Mononuclear cell (primary cell): ENCODE results near the gene KCTD15. TPM values are rescaled to one million over a fixed set of nuclear protein-coding genes. Genes with fewer than 3 reads are reported as not detected.
"Not testable (repeated sequence)": the region's sequence is repeated elsewhere in the genome, so short reads cannot be mapped to it uniquely, and the experiment has no call there.

Source experiments
- H3K27me3 ChIP-seq: 2 replicates; pipeline ENCODE4 v1.6.0; 2011; ENCODE audit warnings: low read length, control low read depth; ENCODE audit not compliant: insufficient read depth
- H3K4me1 ChIP-seq: 2 replicates; pipeline ENCODE4 v1.5.1; 2011; ENCODE audit warnings: mild to moderate bottlenecking, low read length, control low read depth; ENCODE audit not compliant: insufficient read depth
- H3K4me3 ChIP-seq: 2 replicates; pipeline ENCODE4 v1.5.1; 2011; ENCODE audit warnings: mild to moderate bottlenecking, low read length, moderate library complexity
- H3K9me3 ChIP-seq: 2 replicates; pipeline ENCODE4 v1.5.1; 2011; ENCODE audit warnings: low read depth, mild to moderate bottlenecking, control low read depth, low read length
- total RNA-seq: library from RNA; depleted of rRNA; stranded (reverse); fragments of >200 nt; gene quantifications from one replicate; pipeline ENCODE4 v1.2.3, GENCODE V29; 2012

KCTD15 gene
- total RNA-seq, 1 donor, result 10.3 TPM

DNA sequence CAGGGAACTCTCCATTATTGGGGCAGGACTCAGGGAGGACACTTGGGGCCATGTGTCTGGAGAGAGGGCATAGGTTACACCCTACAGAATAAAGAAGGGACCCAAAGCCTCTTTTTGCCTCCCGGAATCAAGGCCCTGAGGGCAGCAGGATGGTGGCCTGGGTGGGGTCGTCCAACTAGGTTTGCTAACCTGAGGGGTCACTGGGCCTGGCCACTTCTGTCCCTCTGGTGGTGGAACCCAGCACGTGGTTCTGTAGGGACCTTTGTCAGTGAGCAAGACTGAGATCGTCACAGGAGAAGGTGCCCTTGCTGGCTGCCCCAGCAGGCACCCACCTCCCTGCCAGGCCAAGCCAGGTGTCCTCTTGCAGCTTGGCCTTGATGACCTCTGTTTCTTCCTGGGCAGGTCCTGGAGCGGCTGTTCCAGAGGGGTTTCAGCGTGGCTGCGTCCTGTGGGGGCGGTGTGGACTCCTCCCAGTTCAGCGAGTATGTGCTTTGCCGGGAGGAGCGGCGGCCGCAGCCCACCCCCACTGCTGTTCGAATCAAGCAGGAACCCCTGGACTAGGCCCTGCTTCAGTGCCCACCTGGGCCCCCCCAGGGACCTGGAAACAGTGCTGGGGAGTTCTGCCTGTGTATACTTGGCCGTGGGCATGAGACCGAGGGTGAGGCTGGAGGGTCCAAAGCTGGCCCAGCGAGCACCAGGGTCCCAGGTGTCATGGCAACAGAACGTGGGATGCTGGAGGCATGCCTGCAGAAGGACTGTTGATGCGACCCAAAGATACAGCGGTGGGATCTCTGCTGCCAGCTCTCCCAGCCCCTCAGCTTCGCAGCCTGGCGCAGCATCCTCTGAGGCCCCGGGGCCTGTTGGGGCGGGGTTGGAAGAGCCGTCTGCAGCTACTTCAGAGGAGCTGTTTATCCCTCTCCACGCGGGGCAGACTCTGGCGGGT is 16.0 kb downstream of the KCTD15 start:
- Histone ChIP-seq H3K27me3 (no peaks in the 10 kb centered on the region), H3K9me3 (no peaks in the 10 kb centered on the region), H3K4me3 (no peak overlapping the region), H3K4me1 (peaks cover 22% of the 10 kb centered on the region)

DNA sequence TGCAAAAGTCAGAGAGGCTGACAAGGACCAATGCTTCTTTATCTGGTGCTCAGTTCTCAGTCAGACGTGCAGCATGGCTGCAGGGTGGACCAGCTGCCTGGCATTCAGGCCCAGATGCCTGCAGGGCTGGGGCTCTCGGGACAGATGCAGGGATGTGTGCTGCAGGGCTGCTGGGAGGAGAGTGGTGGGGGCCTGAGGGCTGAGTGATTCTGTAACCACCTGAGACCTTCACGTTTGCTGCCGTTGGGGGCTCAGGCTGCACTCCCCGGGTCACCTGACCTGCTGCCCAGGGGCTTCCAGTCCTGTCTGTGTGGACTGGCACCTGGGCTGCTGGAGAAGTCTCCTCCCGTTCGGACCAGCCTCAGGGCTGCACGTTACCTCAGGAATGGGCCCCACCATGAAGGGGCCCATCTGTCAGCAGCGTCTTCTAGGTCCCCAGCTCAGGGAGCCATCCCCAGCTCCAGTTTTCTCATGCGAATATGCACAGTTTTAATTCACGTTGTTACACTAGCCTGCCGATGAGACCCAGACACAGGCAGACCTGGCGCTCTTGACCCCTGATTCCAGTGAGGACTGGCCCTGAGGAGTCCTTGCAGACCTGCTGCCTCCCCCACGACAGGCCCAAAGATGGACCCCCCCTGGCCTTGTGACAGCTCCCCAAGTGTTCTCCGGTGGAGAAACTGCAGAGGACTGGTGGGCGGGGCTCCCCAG is 16.9 kb downstream of the KCTD15 start:
- H3K9me3 ChIP-seq, result no peaks in the 10 kb centered on the region
- no peaks in the 10 kb centered on the region for H3K27me3 ChIP-seq

DNA sequence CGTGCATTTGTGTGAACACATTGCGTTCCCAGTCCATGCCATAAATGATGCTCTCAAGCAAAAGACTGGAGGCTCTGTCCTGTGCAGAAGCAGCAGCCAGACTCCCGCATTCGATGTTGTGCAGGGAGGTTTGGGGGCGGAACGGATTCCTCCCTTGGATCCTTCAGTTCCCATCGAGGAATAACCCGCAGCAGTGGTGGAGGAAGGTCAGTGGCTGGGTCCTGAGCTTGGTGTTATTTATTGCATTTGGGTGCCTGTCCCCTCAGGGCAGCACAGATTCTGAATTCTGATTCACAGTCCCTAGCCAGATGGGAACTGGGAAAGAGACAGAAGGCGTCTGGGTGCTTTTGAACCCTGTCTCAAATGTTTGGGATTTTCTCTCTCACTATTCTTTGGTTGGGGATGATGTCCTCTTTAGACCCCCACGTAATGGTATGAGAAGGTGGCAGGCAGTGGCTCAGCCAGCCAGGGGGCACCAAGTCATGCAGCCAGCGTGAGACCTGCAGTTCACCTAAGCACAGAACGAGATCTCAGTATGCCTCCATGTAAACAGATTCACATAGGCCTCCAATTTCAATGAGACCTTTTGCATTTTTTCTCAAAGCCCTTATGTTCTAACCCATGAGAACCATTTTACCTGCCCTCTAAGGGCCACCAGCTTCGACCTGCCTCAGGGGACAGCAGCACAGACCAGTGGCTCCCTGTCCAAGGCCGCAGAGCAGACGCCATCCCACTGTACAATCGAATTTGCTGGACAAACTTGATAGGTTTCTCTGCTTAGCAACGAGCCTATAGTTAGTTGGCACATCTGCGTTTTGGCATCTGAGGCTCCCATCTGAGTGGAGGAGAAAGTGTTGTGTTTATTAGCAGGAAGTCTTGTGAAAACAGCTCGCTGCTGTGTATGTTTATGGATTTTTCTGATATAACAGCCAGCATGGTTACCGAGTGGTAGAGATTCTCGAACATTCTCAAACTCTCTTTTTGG is 17.8 kb downstream of the KCTD15 start:
- Histone ChIP-seq H3K4me3 (no peak overlapping the region), H3K27me3 (no peaks in the 10 kb centered on the region), H3K4me1 (peaks cover 40% of the 10 kb centered on the region), H3K9me3 (no peaks in the 10 kb centered on the region)

More for the DNA sequence above, 16.9 kb downstream of the KCTD15 start:
- Histone ChIP-seq H3K4me3 (no peak overlapping the region), H3K4me1 (peaks cover 30% of the 10 kb centered on the region)

DNA sequence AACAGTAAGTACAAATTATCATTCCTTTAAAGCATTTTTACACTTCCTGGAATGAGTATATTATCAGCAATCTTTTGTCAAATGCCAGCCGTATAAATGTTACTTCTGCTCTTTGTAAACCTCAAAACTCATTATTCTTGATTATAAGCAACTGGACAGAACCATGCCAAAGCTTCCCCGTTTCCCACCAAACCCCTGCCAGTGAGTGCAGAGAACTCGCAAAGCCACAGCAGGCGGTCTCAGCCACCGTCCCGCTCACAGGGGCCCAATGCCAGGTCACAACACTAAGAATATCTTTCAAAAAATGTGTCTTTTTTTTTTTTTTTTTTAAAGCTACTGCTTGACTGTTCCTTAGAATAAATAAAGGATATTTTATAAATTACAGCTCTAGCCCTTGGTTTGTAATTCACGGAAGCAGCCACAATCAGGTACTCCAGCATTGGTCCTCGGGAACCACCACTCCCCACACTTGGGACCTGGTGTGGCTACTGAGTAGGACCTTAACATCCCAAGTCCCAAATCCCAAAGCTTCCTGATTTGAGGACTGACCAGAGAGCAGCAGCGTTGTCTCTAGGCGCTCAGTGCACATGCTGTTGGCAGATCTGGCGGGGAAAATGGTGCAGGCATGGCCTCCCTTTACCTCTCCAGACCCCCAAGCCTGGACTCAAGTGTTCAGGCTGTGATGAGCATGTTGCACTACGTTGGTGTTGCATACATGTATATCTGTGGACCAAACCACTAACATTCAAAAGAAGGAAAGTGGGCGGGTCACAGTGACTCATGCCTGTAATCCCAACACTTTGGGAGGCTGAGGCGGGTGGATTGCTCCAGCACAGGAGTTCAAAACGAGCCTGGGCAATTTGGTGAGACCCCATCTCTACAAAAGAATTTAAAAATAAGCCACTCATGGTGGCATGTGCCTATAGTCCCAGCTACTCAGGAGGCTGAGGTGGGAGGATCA is 19.0 kb downstream of the KCTD15 start:
- no peaks in the 10 kb centered on the region for H3K27me3 ChIP-seq
- H3K4me1 ChIP-seq, result peaks cover 52% of the 10 kb centered on the region
- no peaks in the 10 kb centered on the region for H3K9me3 ChIP-seq
- H3K4me3 ChIP-seq, result no peak overlapping the region

DNA sequence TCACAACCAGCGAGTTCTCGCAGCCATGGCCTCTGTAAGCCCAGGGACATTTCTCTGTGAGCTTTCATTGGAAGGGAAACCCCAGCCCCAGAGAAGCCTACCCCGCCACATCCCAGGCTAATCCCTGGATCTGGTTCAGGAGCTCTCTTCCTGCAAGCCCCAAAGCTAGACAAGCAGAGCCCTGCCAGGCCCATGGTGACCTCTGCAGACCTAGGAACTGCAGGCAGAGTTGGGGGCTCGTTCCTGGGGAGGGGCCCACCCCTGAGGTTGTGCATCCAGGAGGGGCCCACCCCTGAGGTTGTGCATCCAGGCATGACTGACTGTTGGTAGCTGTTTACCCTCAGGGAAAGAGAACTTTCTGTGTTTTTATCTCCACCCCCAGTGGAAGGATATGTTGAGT is 21.7 kb downstream of the KCTD15 start:
- no peaks in the 10 kb centered on the region for H3K27me3 ChIP-seq
- no peak overlapping the region for H3K4me3 ChIP-seq
- peaks cover 58% of the 10 kb centered on the region for H3K4me1 ChIP-seq
- H3K9me3 ChIP-seq, result no peaks in the 10 kb centered on the region

DNA sequence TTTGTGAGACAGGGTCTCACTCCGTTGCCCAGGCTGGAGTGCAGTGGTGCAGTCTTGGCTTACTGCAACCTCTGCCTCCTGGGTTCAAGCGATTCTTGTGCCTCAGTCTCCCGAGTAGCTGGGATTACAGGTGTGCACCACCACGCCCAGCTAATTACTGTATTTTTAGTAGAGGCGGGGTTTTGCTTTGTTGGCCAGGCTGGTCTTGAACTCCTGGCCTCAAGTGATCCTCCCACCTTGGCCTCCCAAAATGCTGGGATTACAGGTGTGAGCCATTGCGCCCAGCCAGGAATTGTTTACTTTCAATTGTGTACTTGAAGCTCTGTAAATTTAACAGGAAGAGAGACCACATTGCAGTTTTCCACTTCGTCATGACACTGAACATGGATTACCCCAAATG is 22.4 kb downstream of the KCTD15 start:
- H3K27me3 ChIP-seq, H3K4me3 ChIP-seq, H3K9me3 ChIP-seq: not testable (repeated sequence)
- H3K4me1 ChIP-seq, result peaks cover 58% of the 10 kb centered on the region

DNA sequence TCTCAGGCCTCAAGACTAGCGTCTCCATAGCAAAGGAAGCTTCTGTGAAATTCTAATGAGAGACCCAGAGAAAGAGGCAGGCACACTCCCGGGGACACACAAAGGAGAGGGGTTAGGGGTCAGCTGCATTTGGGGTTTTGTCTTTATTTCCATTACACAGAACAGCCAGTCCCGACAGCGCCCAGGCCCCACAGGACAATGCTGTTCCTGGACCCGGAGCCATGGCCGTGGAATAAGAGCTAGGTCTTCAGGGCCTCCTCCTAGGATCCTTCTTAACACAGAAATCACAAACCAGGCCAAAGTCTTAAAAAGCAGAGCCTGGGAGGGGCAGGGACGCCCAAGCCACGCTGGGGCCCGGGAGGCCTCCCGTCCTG is 22.8 kb downstream of the KCTD15 start:
- no peaks in the 10 kb centered on the region for H3K27me3 ChIP-seq
- H3K4me3 ChIP-seq, result peak overlapping the region; percentile 42
- no peaks in the 10 kb centered on the region for H3K9me3 ChIP-seq

DNA sequence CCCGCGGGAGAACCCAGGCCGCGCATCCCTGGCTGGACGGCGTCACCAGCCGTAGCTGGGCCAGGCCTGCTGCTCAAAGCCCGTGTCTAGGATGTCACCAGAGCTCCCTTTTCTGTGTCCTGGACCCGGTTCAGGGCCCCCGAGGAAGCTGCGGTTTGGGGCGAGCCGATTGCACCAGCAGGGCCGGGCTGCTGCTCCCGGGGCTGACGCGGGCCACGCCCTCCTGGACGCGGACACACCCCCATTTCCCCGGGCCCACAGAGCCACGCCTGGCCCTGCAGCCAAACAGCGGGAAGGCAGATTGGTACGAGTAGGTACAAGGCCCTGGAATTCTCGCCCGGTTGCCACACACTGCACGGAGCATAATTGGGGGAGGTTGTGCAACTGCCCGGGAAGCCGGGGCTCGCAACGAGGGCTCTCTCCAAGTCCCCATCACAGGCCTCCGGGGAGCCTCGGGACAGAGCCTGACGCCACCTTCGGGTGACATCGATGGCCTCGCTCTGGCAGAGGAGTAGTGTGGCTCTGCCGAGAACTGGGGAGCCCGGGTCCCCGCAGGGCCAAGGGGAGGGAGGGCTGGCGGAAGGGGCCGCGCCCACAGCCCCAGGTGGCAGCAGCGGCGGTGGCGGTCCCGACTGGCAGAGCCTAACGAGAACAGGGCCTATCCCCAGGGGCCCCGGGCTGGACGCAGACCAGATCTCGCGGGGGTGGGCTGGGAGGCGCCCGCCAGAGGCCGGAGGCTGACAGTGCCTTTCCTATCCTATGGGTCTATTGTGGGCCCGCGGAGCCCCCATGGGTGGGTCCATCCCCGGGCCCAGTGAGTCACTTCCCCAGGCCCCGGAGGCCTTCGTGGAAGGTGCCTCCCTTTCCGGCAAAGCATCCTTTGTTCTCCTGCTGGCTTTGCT is 23.5 kb downstream of the KCTD15 start:
- Histone ChIP-seq H3K9me3 (no peaks in the 10 kb centered on the region), H3K4me1 (peaks cover 58% of the 10 kb centered on the region), H3K27me3 (no peaks in the 10 kb centered on the region), H3K4me3 (peak overlapping the region; percentile 42)

More for the DNA sequence above, 22.8 kb downstream of the KCTD15 start:
- peaks cover 58% of the 10 kb centered on the region for H3K4me1 ChIP-seq

DNA sequence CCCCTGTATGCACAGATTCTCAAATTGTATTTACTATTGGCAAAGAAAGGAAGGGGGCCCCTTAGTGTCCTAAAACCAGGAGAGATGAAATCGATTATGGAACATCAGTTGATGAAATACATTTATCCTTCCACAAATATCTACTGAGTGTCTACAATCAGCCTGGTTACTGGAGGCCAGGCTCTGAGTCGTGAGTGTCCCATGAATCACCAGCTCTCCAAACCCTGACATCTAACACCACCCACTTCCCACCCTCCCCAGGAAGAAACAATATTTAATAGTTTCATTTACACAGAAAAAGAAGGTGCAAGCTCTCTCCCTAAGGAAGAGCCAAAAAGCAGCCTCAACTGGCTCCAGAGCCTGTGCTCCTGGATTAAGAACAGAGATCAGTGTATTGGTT is 25.2 kb downstream of the KCTD15 start:
- Histone ChIP-seq H3K4me1 (peaks cover 44% of the 10 kb centered on the region), H3K27me3 (no peaks in the 10 kb centered on the region), H3K9me3 (no peaks in the 10 kb centered on the region), H3K4me3 (no peak overlapping the region)

DNA sequence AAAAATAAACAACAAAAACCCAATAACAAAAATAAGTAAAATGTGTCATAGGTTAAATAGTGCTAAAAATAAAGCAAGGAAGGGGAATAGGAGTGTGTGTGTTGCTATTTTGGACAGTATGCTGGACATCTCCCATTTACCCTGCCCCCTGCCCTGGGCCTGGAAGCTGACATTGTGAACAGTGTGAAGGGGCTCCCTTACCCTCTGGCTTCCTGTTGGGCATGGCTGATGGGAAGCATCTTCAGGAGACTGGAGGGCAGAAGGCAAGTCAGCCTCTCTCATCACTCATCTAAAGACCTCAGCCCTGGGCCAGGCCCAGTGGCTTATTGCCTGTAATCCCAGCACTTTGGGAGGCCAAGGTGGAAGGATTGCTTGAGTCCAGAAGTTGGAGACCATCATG is 26.7 kb downstream of the KCTD15 start:
- Histone ChIP-seq H3K4me1 (peaks cover 30% of the 10 kb centered on the region), H3K27me3 (no peaks in the 10 kb centered on the region), H3K4me3 (no peak overlapping the region), H3K9me3 (no peaks in the 10 kb centered on the region)

DNA sequence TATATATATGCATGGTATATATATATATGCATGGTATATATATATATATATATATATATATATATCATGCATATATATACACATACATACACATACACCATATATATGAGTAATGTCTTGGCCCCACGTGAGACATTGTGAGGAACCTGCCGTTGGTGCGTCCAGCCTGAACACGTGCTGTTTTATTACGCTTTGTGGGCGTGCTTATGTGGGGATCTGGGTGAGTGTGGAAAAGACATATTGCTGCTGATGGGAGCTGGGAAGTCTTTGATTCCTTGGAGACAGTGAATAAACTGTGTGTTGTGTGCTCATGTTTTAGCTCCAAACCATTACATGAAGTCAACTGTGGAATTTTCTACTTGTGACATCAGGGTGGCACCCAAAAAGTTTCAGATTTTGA is 28.9 kb downstream of the KCTD15 start:
- H3K9me3 ChIP-seq, result no peaks in the 10 kb centered on the region
- H3K27me3 ChIP-seq, result no peaks in the 10 kb centered on the region
- H3K4me3 ChIP-seq, result no peak overlapping the region
- peaks cover 8% of the 10 kb centered on the region for H3K4me1 ChIP-seq

DNA sequence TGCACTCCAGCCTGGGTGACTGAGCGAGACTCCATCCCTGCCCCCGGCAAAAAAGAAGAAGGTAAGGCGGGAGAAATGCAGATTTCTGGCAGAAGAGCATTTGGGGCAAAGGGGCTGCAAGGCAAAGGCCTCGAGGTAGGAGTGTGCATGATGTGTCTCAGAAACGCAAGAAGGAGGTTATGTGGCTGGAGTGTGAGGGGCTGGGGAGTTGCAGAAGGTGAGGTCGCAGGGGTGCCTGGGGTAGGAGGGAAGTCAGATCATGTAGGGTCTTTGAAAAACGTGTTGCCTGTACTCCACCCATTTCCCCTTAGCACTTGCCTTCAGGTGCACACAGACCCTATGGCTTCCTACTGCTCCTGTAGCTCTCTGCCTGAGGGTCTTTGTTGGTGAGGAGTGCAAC is 29.9 kb downstream of the KCTD15 start:
- peaks cover under 1% of the 10 kb centered on the region for H3K27me3 ChIP-seq
- H3K9me3 ChIP-seq, result no peaks in the 10 kb centered on the region
- no peak overlapping the region for H3K4me3 ChIP-seq
- H3K4me1 ChIP-seq, result no peaks in the 10 kb centered on the region
